MM.1S (cell line): ENCODE data around the gene ERMAP.

Experiments
- EZH2phosphoT487 ChIP-seq: fragments of 300-600 bp; sonication (generic); IDR thresholded peaks from 2 replicates; pipeline ENCODE4 v1.6.1; 2018; ENCODE audit warnings: antibody characterized with exemption, low read length
- TF ChIP-seq, protein P1 (sequence below): fragments of 300-600 bp; sonication (generic); IDR thresholded peaks from 2 replicates; pipeline ENCODE4 v1.5.1; 2016; ENCODE audit warnings: antibody characterized with exemption, low read length, mixed read lengths

DNA sequence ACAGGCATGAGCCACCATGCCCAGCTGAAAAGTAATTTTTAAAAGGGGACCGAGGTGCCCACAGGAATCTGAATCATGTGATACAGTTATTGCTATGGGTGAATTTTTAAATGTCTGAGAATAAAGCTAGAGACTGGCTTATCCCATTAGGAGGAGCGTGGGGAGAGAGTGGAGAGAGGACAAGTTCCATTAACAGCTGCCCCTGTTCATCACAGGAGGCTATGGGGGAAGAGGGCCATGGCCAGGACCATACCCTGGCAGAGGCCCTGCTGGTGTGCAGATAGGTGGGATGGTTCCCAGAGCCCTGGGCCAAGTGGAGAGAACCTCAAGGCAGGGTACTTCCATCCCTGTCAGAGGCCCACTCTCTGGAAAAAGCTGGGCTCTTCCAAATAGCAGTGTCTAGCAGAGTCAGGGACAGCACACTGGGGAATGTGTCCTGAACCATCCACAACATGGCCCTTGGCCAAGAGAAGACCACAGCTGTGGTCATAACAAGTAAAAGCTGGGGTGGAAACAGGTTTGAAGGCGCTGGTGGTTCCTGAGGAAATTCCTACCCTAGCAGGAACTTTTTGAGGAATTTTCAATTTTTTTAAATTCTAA lies 15.8 kb downstream of the ERMAP start:
- TF ChIP-seq, protein P1, sequence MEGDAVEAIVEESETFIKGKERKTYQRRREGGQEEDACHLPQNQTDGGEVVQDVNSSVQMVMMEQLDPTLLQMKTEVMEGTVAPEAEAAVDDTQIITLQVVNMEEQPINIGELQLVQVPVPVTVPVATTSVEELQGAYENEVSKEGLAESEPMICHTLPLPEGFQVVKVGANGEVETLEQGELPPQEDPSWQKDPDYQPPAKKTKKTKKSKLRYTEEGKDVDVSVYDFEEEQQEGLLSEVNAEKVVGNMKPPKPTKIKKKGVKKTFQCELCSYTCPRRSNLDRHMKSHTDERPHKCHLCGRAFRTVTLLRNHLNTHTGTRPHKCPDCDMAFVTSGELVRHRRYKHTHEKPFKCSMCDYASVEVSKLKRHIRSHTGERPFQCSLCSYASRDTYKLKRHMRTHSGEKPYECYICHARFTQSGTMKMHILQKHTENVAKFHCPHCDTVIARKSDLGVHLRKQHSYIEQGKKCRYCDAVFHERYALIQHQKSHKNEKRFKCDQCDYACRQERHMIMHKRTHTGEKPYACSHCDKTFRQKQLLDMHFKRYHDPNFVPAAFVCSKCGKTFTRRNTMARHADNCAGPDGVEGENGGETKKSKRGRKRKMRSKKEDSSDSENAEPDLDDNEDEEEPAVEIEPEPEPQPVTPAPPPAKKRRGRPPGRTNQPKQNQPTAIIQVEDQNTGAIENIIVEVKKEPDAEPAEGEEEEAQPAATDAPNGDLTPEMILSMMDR = no peak
- no peak for TF ChIP-seq EZH2phosphoT487
